Measurements from ENCODE around the gene MLLT1. TPM values are rescaled to one million over a fixed set of nuclear protein-coding genes. Genes with fewer than 3 reads are reported as not detected.

The MLLT1 gene
- total and polyA plus RNA-seq, 10 donors: 10.1 to 57.2 (median 25.1) TPM

DNA sequence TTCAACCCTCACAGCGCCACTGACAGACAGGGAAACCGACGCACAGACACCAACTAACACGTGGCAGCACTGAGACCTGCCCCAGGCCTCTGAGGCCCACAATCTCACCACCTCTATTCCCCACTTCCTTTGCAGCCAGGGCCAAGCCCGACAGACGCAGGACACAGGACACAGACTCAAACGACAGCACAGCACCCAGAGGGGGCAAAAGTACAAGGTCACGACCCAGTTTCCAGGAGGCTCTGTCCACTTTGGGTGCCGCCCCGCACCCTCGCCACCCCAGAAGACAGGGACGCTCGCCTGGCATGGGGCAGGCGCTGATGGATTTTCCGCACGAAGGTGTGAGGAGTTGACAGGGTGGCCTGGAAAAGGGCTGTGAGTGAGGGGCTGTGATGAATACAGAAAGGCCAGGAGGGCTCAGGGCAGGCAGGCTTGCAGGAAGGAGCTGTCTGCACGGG is 48.8 kb downstream of the MLLT1 start:
- 82 to 89% (median 84%) methylated on average over 17 of the region's 17 CpGs for WGBS, 5 donors
- Histone ChIP-seq H3K27me3 (replicated peaks in 1 of 7) (no peaks in the 10 kb centered on the region), H3K4me1 (peaks cover 4 to 67% (median 31%) of the 10 kb centered on the region in 6 donors), H3K36me3 (peaks cover 0 to 49% (median 23%) of the 10 kb centered on the region in 6 donors), H3K9me3 (no peaks in the 10 kb centered on the region), H3K27ac (no peak overlapping the region), H3K4me3 (no peak overlapping the region)
- peak; percentile 41 for DNase-seq
- intact Hi-C loops (cut with DNase I; ENCODE audit: low total_unique reads): no loop called here
- peak in 1 of 3 donors; percentile 27 for TF ChIP-seq POLR2AphosphoS5 (IDR thresholded peaks at IDR 0.05)
- TF ChIP-seq, protein P1, sequence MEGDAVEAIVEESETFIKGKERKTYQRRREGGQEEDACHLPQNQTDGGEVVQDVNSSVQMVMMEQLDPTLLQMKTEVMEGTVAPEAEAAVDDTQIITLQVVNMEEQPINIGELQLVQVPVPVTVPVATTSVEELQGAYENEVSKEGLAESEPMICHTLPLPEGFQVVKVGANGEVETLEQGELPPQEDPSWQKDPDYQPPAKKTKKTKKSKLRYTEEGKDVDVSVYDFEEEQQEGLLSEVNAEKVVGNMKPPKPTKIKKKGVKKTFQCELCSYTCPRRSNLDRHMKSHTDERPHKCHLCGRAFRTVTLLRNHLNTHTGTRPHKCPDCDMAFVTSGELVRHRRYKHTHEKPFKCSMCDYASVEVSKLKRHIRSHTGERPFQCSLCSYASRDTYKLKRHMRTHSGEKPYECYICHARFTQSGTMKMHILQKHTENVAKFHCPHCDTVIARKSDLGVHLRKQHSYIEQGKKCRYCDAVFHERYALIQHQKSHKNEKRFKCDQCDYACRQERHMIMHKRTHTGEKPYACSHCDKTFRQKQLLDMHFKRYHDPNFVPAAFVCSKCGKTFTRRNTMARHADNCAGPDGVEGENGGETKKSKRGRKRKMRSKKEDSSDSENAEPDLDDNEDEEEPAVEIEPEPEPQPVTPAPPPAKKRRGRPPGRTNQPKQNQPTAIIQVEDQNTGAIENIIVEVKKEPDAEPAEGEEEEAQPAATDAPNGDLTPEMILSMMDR (IDR thresholded peaks at IDR 0.05 in 8 of 11, conservative IDR thresholded peaks at IDR 0.05 in 3 of 11): no peak

DNA sequence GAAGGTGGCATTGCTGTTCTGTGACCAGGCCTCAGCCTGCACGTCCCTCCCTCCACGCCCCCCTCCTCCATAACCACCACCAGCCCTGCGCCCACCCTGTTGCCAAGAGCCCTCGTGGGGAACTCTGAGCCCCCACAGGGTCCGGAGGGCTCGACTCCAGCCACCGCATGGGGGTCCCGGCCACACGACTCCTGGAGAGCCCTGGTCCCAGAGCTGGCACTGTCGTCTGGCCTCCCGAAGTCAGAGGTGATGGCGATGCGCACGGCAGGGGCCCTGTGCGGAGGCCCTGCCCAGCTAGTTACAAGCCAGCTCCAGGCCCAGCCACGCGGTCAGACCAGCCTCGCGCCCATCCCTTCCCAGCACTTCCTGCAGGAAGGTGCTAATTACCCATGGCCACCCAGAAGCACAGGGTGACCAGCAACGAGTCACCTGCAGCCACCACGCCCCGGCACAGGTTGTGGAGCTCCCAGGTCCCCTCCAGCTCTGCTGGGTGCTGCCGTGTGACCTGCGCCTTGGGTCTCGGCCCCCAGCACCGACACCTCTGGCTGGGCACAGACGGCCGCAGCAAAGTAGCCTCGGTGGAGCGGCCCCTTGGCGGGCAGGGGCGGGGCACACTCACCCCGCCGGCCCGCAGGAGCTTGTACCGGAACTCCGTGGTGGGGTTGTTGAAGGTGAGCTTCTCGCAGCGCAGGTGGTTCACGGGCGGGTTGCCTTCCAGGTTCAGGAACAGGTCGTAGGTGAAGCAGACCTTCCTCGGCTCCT is 49.6 kb downstream of the MLLT1 start:
- peaks cover 0 to 58% (median 32%) of the 10 kb centered on the region in 6 donors for H3K36me3 ChIP-seq
- TF ChIP-seq POLR2A (IDR thresholded peaks at IDR 0.05): no peak
- TF ChIP-seq POLR2AphosphoS5 (IDR thresholded peaks at IDR 0.05): peak in 1 of 3 donors; percentile 42
- TF ChIP-seq, protein P1 (IDR thresholded peaks at IDR 0.05 in 8 of 11, conservative IDR thresholded peaks at IDR 0.05 in 3 of 11): no peak
- no peaks in the 10 kb centered on the region for H3K27me3 ChIP-seq (replicated peaks in 1 of 7)
- H3K9me3 ChIP-seq: no peaks in the 10 kb centered on the region
- no peak overlapping the region for H3K4me3 ChIP-seq
- WGBS, 5 donors: 93 to 96% (median 94%) methylated on average over 22 to 43 of the region's 43 CpGs
- no peak overlapping the region for H3K27ac ChIP-seq
- peaks cover 4 to 58% (median 27%) of the 10 kb centered on the region in 6 donors for H3K4me1 ChIP-seq
- intact Hi-C loops (cut with DNase I; ENCODE audit: low total_unique reads): no loop called here
- DNase-seq: peak; percentile 65

DNA sequence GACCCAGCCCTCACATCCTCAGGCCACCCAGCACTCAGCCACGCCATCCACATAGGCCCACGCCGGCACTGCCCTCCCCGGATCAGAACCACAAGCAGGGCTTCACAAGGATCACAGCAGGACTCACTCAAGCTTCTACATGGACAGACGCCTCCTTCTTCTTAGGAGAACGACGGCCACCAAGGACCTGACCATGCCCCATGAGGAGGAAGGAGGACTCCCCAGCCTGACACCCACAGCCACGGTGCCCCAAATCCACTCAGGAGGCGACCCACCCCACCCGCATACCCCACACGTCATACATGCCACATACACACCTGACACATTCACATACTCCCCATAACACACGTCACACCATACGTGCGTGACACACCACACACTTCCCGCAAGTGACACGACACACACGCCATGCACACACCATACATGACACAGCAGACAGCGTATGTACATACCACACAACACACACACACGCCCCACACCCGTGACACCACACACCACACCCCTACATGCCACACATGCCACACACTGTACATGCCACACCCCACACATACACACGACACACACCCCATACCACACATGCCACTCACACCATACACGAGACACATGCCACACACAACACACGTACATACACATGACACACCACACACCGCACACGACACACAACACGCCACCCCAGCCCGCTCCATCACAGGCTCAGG is 50.4 kb downstream of the MLLT1 start:
- Histone ChIP-seq H3K4me1 (peaks cover 4 to 52% (median 19%) of the 10 kb centered on the region in 6 donors), H3K27ac (no peak overlapping the region), H3K36me3 (peaks cover 0 to 65% (median 33%) of the 10 kb centered on the region in 6 donors), H3K9me3 (no peaks in the 10 kb centered on the region), H3K27me3 (replicated peaks in 1 of 7) (no peaks in the 10 kb centered on the region), H3K4me3 (no peak overlapping the region)
- peak; percentile 35 for DNase-seq
- intact Hi-C loops (cut with DNase I; ENCODE audit: low total_unique reads): no loop called here
- 93 to 96% (median 94%) methylated on average over 24 to 27 of the region's 27 CpGs for WGBS, 5 donors
- TF ChIP-seq, protein P1 (IDR thresholded peaks at IDR 0.05 in 8 of 11, conservative IDR thresholded peaks at IDR 0.05 in 3 of 11): no peak
- TF ChIP-seq POLR2A (IDR thresholded peaks at IDR 0.05): no peak
- TF ChIP-seq POLR2AphosphoS5 (IDR thresholded peaks at IDR 0.05): no peak
